ENCODE data around the gene VWA5B2. TPM values are rescaled to one million over a fixed set of nuclear protein-coding genes. Genes with fewer than 3 reads are reported as not detected.

The VWA5B2 gene
- total RNA-seq, 1 donor from 2014 or later = not detected

DNA sequence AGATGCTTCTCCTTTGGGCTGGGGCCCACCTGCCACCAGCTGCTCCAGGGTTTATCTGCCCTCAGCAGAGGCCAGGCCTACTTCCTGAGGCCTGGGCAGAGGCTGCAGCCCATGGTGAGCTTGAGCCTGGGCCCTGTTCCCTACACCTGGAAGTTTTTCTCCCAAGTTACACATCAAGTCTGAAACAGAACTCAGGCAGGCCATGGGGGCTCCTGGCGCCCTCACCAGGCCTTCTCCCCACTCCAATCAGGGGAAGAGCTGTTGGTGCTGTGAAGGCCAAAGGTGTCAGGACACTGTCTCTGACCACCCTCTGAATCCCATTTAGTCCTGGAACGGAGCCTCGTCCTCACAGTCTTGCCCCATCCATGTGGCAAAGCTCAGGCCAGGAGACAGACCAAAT, 7.3 kb downstream of the VWA5B2 start:
- Histone ChIP-seq H3K36me3 (ENCODE audit: control insufficient read depth, insufficient read depth, low read length) (no peaks in the 10 kb centered on the region), H3K27me3 (ENCODE audit: control insufficient read depth, insufficient read depth, low read length) (peaks cover 23% of the 10 kb centered on the region), H3K4me3 (ENCODE audit: low read depth, low read length) (no peak overlapping the region)
- no peak for DNase-seq (ENCODE audit: low read depth)
- TF ChIP-seq CTCF (IDR thresholded peaks at IDR 0.05; ENCODE audit: insufficient read depth, low read length, poor library complexity, severe bottlenecking) = no peak

GRCh38 chr3:184237211-184237610, 7.8 kb downstream of the VWA5B2 start:
- TF ChIP-seq CTCF (IDR thresholded peaks at IDR 0.05; ENCODE audit: insufficient read depth, low read length, poor library complexity, severe bottlenecking) = no peak
- H3K27me3 ChIP-seq (ENCODE audit: control insufficient read depth, insufficient read depth, low read length) = peaks cover 19% of the 10 kb centered on the region
- H3K36me3 ChIP-seq (ENCODE audit: control insufficient read depth, insufficient read depth, low read length) = no peaks in the 10 kb centered on the region
- no peak overlapping the region for H3K4me3 ChIP-seq (ENCODE audit: low read depth, low read length)
- no peak for DNase-seq (ENCODE audit: low read depth)

GRCh38 chr3:184237807-184238206, 8.4 kb downstream of the VWA5B2 start:
- TF ChIP-seq CTCF (IDR thresholded peaks at IDR 0.05; ENCODE audit: insufficient read depth, low read length, poor library complexity, severe bottlenecking) = no peak
- no peak overlapping the region for H3K4me3 ChIP-seq (ENCODE audit: low read depth, low read length)
- no peaks in the 10 kb centered on the region for H3K36me3 ChIP-seq (ENCODE audit: control insufficient read depth, insufficient read depth, low read length)
- no peak for DNase-seq (ENCODE audit: low read depth)
- H3K27me3 ChIP-seq (ENCODE audit: control insufficient read depth, insufficient read depth, low read length) = peaks cover 15% of the 10 kb centered on the region

DNA sequence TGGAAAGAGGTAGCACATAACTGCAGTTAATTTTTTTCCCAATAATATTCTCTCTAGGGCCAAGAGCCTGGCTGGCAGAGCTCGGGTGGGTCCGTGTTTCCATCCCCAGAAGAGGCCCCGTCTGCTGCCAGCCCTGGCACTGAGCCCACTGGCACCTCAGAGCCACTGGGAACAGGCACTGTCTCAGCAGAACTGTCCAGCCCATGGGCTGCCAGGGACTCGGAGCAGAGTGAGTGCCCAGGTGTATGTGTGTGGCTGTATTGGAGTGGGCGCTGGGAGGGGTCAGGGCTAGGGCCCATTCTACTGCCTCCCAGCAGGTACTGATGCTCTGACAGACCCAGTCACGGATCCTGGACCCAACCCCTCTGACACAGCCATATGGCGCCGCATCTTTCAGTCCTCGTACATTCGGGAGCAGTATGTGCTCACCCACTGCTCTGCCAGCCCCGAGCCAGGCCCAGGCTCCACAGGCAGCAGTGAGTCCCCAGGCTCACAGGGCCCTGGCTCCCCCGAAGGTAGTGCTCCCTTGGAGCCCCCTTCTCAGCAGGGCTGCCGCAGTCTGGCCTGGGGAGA, 8.9 kb downstream of the VWA5B2 start:
- H3K4me3 ChIP-seq (ENCODE audit: low read depth, low read length) = no peak overlapping the region
- peaks cover 15% of the 10 kb centered on the region for H3K27me3 ChIP-seq (ENCODE audit: control insufficient read depth, insufficient read depth, low read length)
- DNase-seq (ENCODE audit: low read depth) = no peak
- no peak for TF ChIP-seq CTCF (IDR thresholded peaks at IDR 0.05; ENCODE audit: insufficient read depth, low read length, poor library complexity, severe bottlenecking)
- no peaks in the 10 kb centered on the region for H3K36me3 ChIP-seq (ENCODE audit: control insufficient read depth, insufficient read depth, low read length)

GRCh38 chr3:184239221-184239620, 9.8 kb downstream of the VWA5B2 start:
- H3K27me3 ChIP-seq (ENCODE audit: control insufficient read depth, insufficient read depth, low read length) = peaks cover 15% of the 10 kb centered on the region
- H3K4me3 ChIP-seq (ENCODE audit: low read depth, low read length) = no peak overlapping the region
- no peaks in the 10 kb centered on the region for H3K36me3 ChIP-seq (ENCODE audit: control insufficient read depth, insufficient read depth, low read length)
- TF ChIP-seq CTCF (IDR thresholded peaks at IDR 0.05; ENCODE audit: insufficient read depth, low read length, poor library complexity, severe bottlenecking) = no peak
- DNase-seq (ENCODE audit: low read depth) = no peak

GRCh38 chr3:184239708-184240107, 10.3 kb downstream of the VWA5B2 start:
- Histone ChIP-seq H3K4me3 (ENCODE audit: low read depth, low read length) (no peak overlapping the region), H3K36me3 (ENCODE audit: control insufficient read depth, insufficient read depth, low read length) (no peaks in the 10 kb centered on the region), H3K27me3 (ENCODE audit: control insufficient read depth, insufficient read depth, low read length) (peaks cover 15% of the 10 kb centered on the region)
- no peak for TF ChIP-seq CTCF (IDR thresholded peaks at IDR 0.05; ENCODE audit: insufficient read depth, low read length, poor library complexity, severe bottlenecking)
- DNase-seq (ENCODE audit: low read depth) = no peak
